Stimulated activated CD8-positive, alpha-beta memory T cell treated with anti-CD3 and anti-CD28 coated beads, Interleukin-4, amount 100 ng/mL, for 24 hours (primary cell): Measurements from ENCODE around the gene NEMP1.
"Not testable (repeated sequence)": the region's sequence is repeated elsewhere in the genome, so short reads cannot be mapped to it uniquely, and the experiment has no call there.

Experiments
- DNase-seq: peaks from one replicate; pipeline ENCODE4 v3.0.0-alpha.2; 2020; ENCODE audit warnings: low read depth

Gene NEMP1

DNA sequence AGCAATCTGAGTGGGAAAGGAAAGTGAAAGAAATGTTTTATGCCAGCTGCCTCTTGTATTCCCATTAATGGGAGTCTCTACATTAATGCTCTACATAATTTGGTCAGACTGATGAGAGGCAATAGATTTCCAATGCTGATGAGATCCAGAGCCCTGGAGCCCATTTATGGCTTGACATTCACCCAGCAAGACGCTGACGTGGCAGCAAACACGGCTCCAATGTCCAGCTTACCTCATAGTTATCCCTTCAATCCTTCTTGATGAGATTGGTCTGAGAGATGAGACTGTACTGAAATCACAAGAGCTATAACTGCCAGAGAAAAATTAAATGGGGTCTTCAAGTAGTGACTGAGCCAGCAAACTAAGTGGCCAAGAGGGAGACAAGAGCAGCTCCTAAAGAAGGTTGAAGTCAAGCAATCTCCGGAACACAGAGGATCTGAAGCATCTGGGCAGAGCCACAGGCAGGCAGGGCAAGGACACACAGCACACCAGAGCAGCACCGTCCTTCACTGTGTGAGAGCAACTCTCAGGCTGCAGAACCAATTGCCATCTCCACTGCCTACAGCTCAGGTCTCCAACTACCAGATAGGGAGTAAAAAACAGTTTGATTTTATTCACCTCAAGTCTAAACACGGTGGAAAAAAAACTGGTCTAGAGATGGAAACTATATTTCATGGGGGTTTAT lies 21.4 kb downstream of the NEMP1 start:
- no peak for DNase-seq

DNA sequence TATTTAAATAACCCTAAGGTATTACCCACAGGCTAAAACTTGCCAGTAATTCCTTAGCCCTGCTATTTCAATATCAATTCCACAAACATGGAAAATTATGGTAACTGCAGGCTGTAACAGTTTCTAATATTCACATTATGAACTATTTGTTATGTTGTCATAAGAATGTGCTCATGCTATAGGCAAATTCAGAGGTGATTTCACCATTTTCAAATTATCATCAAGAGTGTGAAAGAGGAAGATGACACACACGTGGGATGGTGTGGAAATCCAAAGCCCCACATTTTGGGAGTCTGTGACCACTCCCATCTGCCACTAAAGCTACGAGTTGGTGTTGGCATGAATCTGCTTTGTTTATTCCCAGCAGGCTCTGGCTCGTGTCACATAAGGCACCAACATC lies 22.8 kb downstream of the NEMP1 start:
- DNase-seq = no peak

DNA sequence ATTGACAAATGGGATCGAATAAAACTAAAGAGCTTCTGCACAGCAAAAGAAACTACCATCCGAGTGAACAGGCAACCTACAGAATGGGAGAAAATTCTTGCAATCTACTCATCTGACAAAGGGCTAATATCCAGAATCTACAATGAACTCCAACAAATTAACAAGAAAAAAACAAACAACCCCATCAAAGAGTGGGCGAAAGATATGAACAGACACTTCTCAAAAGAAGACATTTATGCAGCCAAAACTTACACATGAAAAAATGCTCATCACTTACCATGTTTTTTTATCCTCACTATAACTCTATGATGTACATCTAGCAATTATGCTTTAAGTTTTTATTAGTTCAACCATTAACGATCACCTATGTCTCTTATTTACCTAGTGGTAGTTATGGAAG lies 24.7 kb downstream of the NEMP1 start:
- DNase-seq = not testable (repeated sequence)

DNA sequence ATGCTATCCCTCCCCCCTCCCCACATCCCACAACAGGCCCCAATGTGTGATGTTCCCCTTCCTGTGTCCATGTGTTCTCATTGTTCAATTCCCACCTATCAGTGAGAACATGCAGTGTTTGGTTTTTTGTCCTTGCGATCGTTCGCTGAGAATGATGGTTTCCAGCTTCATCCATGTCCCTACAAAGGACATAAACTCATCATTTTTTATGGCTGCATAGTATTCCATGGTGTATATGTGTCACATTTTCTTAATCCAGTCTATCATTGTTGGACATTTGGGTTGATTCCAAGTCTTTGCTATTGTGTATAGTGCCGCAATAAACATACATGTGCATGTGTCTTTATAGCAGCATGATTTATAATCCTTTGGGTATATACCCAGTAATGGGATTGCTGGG lies 25.4 kb downstream of the NEMP1 start:
- not testable (repeated sequence) for DNase-seq

DNA sequence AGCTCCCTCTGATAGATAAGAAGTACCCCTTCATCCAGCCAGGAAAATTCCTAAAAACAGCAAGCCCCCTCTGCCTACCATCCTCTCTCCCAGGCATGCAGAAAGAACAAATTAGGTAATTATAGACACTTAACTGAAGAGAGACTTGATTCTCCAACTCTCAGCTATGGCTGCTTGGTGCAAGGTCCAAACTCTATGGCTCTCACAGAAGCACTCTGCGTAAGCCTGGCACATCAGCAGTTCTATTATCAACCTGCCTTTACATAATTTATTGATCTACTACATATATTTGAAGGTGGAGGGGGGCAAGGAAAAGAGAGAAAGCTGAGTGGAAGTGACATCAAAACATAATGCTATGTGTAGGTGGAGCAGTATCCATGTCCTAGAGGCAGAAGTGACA lies 27.6 kb downstream of the NEMP1 start:
- DNase-seq = no peak

DNA sequence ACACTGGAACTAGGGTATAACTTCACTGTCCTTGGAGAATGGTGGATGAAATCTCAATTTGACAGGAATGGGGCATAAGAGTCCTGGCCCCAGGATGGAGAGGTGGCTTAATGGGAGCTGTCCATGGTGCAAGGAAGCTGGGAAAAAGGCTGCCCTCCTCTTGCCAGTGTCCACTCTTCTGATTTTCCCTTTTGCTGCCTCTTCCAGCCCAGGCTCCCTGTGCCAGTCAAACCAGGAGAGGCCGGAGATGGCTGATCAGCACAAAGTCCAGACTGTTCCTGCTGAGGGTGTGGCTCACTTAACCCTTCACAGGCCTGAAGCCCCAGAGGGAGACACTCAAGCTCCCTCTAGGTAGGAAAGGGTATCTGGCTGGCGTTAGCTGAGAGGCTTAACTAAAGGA lies 28.7 kb downstream of the NEMP1 start, which contains the start of gene MYO1A:
Gene MYO1A (minus strand): TSS at position 240 of the 400 bp plus-strand sequence. CDS start 1,806 bp downstream, outside the sequence.
- DNase-seq = no peak

DNA sequence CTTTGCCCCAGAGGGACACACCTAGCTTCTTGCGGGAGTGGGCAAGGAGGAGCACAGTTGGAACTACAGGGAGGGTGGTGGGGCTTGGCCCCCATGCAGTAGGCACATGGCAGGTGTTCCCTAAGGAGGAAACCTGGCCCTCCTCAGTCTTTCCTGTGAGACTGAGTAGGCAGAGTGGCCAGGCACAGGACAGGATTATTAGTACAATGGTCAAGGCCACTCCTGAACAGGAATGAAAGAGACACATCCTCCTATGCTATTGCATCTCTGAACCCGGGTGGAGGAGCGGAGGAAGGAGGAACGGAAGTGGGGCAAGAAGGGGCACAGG lies 29.5 kb downstream of the NEMP1 start:
- DNase-seq = no peak

DNA sequence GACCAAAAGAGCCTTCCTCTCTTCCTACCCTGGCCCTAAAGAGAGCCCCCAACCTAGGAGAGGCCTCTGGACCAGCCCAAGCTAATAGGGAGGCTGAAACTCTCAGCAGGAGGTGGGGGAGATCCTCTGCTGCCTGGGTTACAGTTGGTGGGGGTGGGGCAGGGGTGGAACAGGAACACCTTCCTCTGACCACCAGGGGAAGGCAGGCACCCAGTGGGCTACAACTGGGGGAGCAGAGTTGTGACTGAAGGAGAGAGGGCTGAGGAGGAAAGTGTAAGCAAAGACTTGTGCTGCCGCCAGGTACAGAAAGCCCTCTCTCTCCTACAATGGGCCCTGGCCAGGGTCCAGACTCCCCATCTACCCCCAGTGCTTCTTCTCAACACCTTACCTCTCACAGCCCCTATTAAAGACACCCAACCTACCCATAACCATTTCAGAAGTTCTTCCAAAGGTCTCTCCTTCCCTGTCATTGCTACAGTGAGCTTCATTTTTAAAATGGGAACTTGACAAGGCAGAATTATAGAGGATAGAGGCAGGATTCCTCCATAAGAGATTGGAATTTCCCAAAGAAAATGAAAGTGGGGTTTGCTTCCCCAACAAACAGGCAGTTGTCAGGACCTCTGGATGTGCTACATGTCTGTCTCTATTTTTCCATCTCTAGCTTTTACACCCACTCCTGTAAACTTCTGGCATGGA lies 30.0 kb downstream of the NEMP1 start:
- DNase-seq = no peak

DNA sequence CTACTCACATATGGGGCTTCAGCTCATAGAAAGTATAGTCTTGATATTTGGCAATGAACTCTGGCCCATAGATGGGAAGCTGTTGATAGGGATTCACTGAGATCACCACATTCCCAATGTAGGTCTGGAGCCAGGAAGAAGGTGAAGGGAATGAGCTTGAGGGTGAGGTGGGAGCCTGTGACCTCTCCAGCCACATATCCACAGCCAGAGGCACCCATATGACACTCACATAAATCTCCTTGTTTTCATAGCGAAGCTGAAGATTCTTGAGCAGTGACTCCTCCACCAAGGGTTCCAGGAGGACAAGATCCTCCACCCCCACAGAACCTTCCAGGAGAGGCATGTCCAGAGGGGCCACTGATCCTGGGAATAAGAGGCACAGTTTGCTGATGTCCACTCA lies 30.6 kb downstream of the NEMP1 start:
- no peak for DNase-seq

DNA sequence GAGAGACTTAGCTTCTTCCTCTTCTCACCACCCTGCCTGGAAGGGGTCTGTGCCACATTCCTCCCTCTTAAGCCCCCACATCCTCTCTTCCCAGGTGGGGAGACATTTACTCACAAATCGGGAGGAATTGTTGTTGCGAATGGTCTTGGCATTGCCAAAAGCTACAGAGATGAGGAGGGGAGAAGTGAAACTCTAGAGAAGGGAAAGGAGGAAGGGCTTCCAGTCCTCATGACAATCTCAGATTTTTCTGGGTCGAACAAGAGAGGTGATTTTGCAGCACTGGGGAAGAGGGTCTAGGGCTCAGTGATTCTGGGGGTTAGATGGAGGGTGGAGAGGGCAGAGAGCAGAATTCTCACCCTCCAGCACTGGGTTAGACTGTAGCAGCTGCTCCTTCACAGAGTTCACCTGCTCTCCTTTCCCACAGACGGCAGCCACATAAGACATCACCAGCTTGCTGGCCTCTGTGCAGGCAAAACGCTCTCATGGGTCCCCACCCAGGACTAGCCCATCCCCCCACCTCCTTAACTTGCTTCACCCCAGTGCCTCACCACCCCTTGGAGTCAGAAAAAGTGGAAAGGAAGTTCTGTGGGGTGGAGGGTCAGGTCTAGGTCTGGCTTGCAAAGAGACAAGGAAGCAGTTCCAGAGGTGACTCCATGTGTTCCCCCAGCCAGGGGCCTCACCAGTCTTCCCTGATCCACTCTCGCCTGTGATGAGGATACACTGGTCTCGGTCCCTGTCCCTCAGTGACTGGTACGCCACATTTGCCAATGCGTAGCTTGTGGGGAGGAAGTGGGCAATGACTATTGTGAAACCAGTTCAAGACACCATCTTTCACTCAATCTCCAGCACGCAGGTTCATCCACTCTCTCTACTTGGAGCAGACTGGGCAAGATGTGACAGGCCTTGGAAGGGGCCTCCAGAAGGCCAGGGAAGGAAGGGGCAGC lies 31.4 kb downstream of the NEMP1 start:
- DNase-seq = no peak

DNA sequence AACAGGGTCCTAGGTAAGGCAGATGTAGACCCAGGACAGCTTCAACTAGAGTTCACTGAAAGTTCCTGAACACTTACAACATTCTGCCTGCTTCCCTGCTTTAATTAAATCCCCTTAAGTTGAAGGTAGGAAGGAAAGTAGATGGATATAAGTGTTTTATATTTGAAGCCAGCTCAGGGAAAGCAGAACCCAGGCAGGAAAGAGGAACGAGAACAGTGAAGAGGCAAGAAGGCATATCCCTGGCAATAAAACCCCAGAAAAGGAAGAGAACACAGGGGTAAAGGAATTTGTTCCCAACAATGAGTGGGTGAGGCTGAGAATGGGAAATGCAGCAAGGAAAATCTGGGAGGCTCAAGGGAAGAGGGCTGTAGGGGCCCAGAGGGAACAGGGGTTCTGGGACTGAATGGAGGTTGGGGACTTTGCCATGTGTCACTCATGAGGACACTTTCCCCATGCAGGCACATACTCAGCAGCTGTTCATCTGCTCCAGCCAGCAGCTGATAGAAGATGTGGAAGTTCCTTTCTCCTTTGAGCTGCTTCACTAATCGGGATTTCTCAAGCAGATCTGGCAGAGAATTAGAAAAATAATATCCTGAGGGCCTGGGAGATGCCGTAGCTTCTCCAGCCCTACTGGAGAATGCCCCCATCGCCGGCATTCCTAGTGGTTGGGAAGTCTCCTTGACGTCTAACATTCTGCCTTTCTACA lies 32.4 kb downstream of the NEMP1 start:
- no peak for DNase-seq

DNA sequence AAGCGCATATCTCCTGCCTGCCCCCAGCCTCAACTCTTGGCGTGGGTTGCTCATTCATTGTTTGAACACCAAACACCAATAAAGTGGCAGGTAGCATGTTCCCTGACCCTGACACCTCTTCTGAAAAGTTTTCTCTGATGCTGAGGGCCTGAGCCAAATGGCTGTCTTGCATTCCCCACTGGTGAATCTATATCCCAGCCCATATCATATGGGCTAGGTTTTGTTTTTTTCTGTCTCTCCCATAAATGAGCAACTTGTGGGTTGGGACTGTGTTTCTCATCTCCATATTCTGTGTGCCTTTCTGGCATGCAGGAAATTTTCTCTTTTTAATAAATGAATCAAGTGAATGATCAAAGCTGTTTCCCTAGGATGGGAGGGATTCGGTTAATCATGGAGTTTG lies 33.7 kb downstream of the NEMP1 start:
- no peak for DNase-seq

DNA sequence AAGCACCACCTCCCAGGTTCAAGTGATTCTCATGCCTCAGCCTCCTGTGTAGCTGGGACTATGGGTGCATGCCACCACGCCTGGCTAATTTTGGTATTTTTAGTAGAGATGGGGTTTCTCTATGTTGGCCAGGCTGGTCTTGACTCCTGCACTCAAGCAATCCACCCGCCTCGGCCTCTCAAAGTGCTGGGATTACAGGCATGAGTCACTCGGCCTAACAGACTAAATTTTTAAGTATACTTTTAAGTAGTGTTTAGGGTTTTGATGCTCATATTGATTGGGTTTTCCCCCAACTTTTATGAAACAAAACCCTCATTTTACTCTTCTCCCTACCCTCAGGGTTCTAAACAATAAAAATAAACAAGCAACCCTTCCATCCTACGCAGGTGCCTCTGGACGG lies 34.1 kb downstream of the NEMP1 start:
- DNase-seq = no peak

DNA sequence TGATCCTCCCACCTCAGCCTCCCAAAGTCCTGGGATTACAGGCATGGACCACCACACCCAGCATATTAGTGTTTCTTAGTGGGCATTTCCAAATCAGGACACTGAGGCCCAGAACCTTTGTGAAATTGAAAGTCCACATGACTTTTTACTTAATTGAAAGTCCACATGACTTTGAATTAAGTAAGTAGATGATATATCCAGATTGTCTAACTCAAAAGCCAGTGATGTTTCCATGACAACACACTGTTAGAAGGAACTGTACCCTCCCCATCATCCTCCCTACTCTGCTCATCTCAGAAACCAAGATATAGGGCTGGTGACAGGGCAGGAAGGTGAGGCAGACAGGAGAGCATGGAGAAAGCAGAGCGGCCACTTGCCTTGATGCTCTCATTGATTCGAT lies 35.9 kb downstream of the NEMP1 start:
- DNase-seq = no peak

DNA sequence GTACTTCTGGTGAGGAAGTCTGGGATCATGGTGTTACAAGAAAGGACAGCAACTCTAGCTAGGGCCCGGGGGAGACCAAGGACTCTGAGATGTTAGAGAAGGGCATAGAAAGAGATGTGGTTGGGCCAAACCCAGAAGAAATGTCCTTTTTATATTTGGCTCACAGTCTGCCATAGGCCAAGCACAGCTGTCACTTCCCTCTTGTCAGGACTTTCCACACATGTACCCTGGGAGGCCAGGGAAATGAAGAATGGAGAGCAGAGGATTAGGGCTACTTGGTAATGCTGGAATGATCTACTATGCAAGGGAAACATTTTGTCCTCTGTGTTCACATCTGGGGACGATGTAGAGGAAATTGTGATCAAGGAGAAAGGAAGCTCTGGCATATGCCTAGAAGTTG lies 37.8 kb downstream of the NEMP1 start:
- no peak for DNase-seq

DNA sequence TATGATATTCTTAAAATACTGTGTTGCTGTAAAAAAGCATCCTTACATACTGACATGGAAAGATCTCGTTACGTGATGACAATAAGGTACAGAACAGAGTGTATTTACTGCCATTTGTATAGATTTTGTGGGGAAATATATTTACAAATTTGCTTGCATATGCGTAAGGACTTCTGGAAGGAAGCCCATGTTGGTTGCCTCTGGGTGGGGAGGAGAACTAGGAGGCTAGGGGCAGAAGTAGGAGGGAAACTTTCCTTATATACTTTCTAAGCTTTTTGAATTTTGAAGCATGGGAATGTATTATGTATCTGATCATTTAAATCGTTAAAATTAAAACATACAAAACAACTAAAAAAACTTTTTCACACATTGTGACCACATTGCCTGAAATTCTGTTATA lies 38.4 kb downstream of the NEMP1 start:
- no peak for DNase-seq

DNA sequence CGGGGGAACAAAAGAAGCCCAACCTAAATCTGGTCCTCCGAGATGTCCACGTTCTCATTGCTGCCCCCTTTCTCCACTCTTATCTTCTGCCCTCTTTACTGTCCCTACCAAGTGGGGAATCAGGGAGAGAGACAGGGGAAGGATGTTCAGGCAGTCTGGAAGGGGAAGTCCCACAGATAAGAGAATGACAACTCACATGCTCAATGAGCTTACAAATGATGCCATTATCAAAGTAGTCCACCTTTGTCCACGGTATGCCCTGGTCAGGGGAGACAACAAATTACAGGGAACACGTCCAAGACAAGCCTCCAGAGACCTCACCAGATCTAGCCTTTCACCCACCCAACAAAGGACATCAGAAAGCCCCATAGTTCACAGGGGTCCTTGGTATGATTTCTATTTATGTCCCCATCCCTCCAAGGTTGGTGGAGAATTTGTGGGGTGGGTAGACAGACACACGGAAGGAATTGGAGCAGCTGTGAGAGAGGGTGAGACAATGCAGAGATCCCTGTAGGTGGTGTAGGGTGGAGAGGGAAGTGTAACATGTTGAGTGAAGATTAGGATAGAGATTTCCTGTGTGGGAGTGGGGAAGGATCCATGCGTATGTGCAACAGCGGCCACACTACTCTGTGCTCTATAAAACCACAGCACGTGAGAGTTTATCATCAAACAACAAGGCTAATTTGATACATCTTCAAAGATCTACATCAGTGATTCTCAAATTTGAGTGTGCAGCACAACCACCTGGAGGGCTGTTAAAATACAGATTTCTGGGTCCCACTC lies 39.4 kb downstream of the NEMP1 start:
- DNase-seq = no peak

DNA sequence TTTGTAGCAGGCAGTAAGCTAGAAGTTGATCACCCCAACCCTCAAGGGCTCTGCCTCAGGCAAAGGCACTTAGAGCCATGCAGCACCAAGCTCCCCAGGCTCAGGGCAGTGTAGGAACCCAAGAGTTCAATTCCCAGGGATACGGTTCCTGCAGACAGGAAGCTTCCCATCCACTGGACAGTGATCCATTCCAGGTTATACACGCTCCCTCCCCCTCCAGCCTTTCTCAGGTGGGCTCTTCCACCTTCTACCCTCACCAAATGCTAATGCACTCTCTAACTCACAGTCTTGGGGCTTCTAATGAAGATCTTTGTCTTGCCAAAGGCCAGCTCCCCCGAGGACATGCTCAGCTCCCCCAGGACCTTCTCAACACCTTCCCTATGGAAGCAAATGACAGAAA lies 41.3 kb downstream of the NEMP1 start:
- DNase-seq = no peak

DNA sequence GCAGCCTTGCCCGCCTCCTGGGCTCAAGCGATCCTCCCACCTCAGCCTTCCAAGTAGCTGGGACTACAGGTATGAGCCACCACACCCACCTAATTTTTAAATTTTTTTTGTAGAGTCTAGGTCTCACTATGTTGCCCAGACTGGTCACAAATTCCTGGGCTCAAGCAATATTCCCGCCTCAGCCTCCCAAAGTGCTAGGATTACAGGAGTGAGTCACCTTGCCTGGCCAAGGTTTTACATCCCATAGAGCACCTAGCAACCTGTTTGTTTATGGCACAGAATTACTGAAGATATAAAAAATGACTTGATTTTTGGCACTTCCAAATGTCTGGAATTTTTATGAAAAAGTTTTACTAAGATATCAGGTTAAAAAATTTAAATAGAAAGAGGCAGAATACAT lies 45.2 kb downstream of the NEMP1 start:
- no peak for DNase-seq

DNA sequence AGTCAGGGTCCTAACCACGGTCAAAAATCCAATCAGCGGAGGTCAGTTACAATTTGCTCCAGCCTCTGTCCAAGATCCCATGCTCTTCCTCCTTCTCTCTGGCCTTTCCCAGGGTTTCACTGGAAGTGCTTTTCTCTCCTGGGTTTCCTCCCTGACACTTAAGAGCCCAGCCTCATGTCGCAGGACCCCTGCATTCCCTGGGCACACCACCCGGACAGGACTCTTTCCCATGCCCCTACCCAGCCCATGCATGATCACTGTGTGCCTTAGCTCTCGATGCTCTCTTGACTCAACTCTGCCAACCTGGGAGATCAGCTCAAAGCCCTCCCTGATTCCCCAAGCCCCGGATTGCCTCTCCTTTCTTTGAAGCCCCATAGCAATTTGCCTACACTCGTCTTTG lies 46.8 kb downstream of the NEMP1 start:
- no peak for DNase-seq

DNA sequence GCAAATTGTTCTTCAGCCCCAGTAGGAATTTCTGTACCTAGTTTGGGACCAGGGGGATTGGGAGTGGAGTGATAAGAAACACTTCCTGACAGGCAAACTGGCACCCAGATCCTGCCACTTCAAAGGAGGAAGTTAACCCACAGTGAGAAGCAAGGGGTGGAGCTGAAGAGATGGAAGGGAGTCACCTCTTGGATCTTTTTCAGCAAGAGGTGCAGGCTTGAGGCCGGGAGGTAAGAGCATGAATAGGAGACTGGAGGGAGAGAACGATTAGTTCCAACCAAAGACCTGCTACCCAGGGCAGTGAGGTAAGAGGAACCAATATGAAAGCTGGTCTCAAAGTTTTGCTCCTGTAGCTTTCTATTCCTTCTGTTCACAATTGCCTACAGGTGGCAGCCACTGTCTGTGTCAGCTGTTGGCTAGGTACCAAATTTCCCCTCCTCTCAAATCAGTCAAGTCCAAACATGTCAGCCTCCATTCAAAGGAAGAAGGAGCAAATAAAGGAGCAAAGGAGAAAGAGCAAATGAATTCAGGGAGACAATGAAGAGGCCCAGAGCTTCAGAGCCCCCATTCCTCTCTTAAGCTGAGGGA lies 47.4 kb downstream of the NEMP1 start:
- DNase-seq = no peak
